Heart right ventricle (tissue), 16 donors: ENCODE measurements around the gene NR4A3. TPM values are rescaled to one million over a fixed set of nuclear protein-coding genes. Genes with fewer than 3 reads are reported as not detected.
A peak's percentile ranks its signal among the peaks of the same experiment; 100 is the strongest.

Experiments
- ATAC-seq, 8 donors: fragments of 200-7000 bp; cut with Tn5 transposase; one replicate each; pipeline ENCODE4 v1.9.1; 2020; ENCODE audit warnings: mild to moderate bottlenecking in 8 of 8, moderate library complexity in 8 of 8, moderate number of reproducible peaks in 1 of 8
- DNase-seq, 2 donors: peaks; one replicate each; pipeline ENCODE4 v3.0.0-alpha.2; 2020
- H3K27ac ChIP-seq, 10 donors: fragments of 200-600 bp; sonication (generic) in 2 of 10; one replicate each; pipeline versions ENCODE4 v1.5.0 to v1.8.0; 2020 to 2022; ENCODE audit warnings: mild to moderate bottlenecking in 3 of 10
- H3K27me3 ChIP-seq, 7 donors: fragments of 200-600 bp; one replicate each; pipeline ENCODE4 v1.8.0; 2021 to 2022; ENCODE audit warnings: mild to moderate bottlenecking in 2 of 7
- H3K36me3 ChIP-seq, 9 donors: fragments of 200-600 bp; sonication (generic) in 1 of 9; one replicate each; pipeline versions ENCODE4 v1.5.0 to v1.8.0; 2020 to 2022; ENCODE audit warnings: mild to moderate bottlenecking in 2 of 9
- H3K4me1 ChIP-seq, 9 donors: fragments of 200-600 bp; sonication (generic) in 1 of 9; one replicate each; pipeline versions ENCODE4 v1.5.0 to v1.8.0; 2020 to 2022; ENCODE audit warnings: mild to moderate bottlenecking in 4 of 9
- H3K4me3 ChIP-seq, 10 donors: fragments of 200-600 bp; sonication (generic) in 2 of 10; one replicate each; pipeline versions ENCODE4 v1.5.0 to v1.8.0; 2020 to 2022; ENCODE audit warnings: mild to moderate bottlenecking in 7 of 10, moderate library complexity in 2 of 10
- H3K9me3 ChIP-seq, 11 donors: fragments of 200-600 bp in 10 of 11; sonication (generic) in 2 of 11; one replicate each; pipeline versions ENCODE4 v1.5.0 to v1.8.0; 2013 to 2022; ENCODE audit warnings: mild to moderate bottlenecking in 2 of 11, control low read depth in 1 of 11, moderate library complexity in 1 of 11
- WGBS, 2 donors: extraction: QIAGEN DNeasy Blood & Tissue Kit; methylation state at CpG; one replicate each; pipeline ENCODE4 v1.1.7; 2013; ENCODE audit warnings: inconsistent platforms in 1 of 2; 5-methylcytosine and 5-hydroxymethylcytosine counted together
- intact Hi-C, 10 donors: fragments of 100-400 bp; cut with DNase I; formaldehyde crosslinking; loops; one replicate each; pipeline versions ENCODE4 v1.11.1 to v1.14.2; 2022
- polyA plus RNA-seq, 2 donors: library from polyadenylated mRNA; stranded (reverse); fragments of 200-250 nt; gene quantifications; one replicate each; pipeline ENCODE4 v1.2.3, GENCODE V29; 2013
- total RNA-seq, 10 donors: library from RNA; stranded (reverse); fragmentation: NEBNext Ultra II Directional in 3 of 10; extraction: Animal tissue kit (Norgen Biotek cat#: 25700) in 3 of 10; gene quantifications; one replicate each; pipeline versions ENCODE4 v1.2.1 to v1.2.4, GENCODE V29; 2021 to 2023
- TF ChIP-seq, protein P1 (sequence below), 9 donors: fragments of 200-600 bp; sonication (generic) in 2 of 9; IDR thresholded peaks; one replicate each; pipeline versions ENCODE4 v1.5.0 to v1.8.0; 2021 to 2022; ENCODE audit warnings: antibody characterized with exemption in 9 of 9, mild to moderate bottlenecking in 5 of 9, moderate library complexity in 1 of 9
- donor health status: Arrhythmogenic right ventricular cardiomyopathy.
- donor health status: ischemic (EF 13 %, LVEDD 7.1; RV severe dilation, severe dysfunction).
- donor health status: healthy with polysubstance abuse.
- donor health status: DM: no; HTN: yes; CAD: no.
- donor health status: DM: no; HTN: no; CAD: no.
- donor health status: ischemic (EF 25% LVEDD 6.9; RV normal size, moderate dysfunction).
- donor health status: ischemic (EF 25% LVEDD 5.7; RV mildly dilated, moderate dysfunction).
- donor health status: healthy.
- donor health status: DM: yes; HTN: yes; CAD: no.
- donor health status: Ischemic cardiomyopathy.
- donor health status: ischemic (EF 35%, LVEDD 5.7; RV mildly dilated, moderate dysfunction).
- donor health status: nonischemic (EF 11% LVEDD 7.7; RV severe dilation, severe dysfunction).
- donor health status: DM: yes; HTN: yes; CAD: no.
- donor health status: PGD.
- donor health status: ischemic (EF 29% LVEDD 5.4; RV normal size, mild dysfunction).
- donor health status: nonischemic (EF 23%, LVEDD 6.1; RV moderate dilation, normal function).

NR4A3 gene
- total and polyA plus RNA-seq, 12 donors: 2.6 to 148 (median 11.6) TPM

DNA sequence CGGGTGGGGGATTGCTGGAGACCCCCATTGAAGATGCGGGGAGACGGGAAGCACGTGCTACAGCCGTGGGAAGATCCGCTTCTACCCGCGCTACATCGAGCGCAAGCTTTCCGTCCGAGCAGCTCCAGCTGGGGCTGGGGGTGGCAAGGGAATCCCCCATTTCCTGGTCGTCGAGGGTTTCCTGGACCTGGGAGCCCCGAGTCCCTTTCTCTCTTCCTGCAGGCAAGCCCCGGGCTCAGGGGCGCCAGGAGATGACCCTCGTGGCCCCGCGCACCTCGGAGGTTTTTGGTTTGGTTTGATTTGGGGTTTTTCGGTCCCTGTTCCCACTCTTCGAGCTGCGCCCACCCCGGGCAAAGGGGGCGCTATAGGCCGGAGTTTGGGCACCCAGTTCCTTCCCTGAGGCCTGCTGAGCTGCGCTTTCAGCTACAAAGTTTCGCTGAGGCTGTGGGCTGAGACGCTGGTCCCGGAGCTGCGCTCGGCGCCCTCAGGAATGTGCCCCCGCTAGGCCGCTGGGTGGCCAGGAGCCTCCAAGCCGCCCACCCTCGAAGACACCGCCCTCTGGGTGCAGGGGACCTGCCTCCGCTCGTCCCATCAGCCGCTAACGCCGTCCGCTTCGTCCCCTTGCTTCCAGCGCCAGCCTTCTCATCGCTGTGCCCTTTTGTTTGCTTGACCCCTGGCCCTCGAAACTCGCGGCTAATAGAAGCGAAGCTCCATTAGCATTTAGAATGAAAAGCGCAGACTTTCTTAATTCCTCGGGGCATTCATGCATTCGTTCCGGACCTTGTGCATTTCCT is 2.9 kb downstream of the NR4A3 start:
- no peaks in the 10 kb centered on the region for H3K9me3 ChIP-seq
- ATAC-seq (no peak), DNase-seq (peak; percentile 28 to 44)
- WGBS, 2 donors: 27% methylated on average over 56 of the region's 56 CpGs
- intact Hi-C loops: loop anchor here in 7 of 10 donors (5.0 to 10.0 kb wide), 12 partner anchors 80 to 600 kb away; partner anchors contain the start of genes ERP44 (in 2 of the 7), INVS (in 2 of the 7), STX17 (in 2 of the 7) and ALG2 (in 1 of the 7)
- TF ChIP-seq, protein P1, sequence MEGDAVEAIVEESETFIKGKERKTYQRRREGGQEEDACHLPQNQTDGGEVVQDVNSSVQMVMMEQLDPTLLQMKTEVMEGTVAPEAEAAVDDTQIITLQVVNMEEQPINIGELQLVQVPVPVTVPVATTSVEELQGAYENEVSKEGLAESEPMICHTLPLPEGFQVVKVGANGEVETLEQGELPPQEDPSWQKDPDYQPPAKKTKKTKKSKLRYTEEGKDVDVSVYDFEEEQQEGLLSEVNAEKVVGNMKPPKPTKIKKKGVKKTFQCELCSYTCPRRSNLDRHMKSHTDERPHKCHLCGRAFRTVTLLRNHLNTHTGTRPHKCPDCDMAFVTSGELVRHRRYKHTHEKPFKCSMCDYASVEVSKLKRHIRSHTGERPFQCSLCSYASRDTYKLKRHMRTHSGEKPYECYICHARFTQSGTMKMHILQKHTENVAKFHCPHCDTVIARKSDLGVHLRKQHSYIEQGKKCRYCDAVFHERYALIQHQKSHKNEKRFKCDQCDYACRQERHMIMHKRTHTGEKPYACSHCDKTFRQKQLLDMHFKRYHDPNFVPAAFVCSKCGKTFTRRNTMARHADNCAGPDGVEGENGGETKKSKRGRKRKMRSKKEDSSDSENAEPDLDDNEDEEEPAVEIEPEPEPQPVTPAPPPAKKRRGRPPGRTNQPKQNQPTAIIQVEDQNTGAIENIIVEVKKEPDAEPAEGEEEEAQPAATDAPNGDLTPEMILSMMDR (IDR thresholded peaks at IDR 0.05): peak in 7 of 9 donors; percentile 35 to 58 (median 49)
- H3K4me3 ChIP-seq: peak overlapping the region; percentile 67 to 90 (median 82)
- H3K4me1 ChIP-seq: peaks cover 5 to 40% (median 29%) of the 10 kb centered on the region in 9 donors
- H3K27me3 ChIP-seq: peaks cover 0 to 75% (median 34%) of the 10 kb centered on the region in 7 donors
- peak overlapping the region in 3 of 10 donors; percentile 93 to 100 (median 99) for H3K27ac ChIP-seq
- H3K36me3 ChIP-seq: peaks cover 0 to 20% (median 3%) of the 10 kb centered on the region in 9 donors

DNA sequence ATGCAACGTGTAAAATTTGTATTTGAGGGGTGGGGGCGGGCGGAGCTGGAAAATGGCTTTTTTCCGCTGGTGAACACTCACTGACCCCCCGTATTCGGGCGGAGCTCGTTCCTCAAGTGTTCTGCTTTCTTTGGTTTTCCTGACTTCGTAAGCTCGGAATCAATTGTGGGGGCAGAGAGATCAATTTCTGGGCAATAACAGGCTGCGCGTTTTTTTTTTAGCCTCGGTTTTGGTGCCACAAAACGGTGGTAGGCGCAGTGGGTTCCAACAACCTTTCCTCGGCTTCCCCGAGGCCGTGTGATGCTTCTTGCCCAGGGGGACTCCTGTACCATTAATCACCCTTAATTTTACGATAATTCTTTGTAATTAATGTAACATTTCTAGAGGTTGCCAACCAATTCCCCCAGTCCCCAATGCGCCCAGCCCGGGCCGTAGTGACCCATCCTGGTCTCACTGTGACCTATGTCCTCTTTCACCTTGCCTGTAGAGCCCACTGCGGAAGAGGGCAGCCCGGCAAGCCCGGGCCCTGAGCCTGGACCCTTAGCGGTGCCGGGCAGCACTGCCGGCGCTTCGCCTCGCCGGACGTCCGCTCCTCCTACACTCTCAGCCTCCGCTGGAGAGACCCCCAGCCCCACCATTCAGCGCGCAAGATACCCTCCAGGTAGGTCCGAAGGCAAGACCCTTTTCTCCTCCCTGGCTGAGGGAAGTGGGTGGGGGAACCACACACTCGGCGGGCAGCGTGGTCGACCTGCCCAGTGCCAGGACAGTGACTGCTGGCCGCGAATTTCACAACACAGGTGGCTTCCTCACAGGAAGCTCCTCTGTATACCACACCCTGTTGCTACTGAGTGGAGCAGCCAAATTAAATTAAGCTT is 3.7 kb downstream of the NR4A3 start:
- ATAC-seq: no peak
- intact Hi-C loops: loop anchor here in 5 of 10 donors (10.0 kb wide), 7 partner anchors 79 to 601 kb away; partner anchors contain the start of genes ALG2 (in 1 of the 5), SEC61B (in 1 of the 5) and STX17 (in 1 of the 5)
- peak overlapping the region in 8 of 10 donors; percentile 75 to 90 (median 84) for H3K4me3 ChIP-seq
- WGBS, 2 donors: 56 to 58% methylated on average over 44 of the region's 44 CpGs
- H3K27me3 ChIP-seq: peaks cover 0 to 83% (median 34%) of the 10 kb centered on the region in 7 donors
- H3K36me3 ChIP-seq: peaks cover 0 to 27% (median 3%) of the 10 kb centered on the region in 9 donors
- no peak overlapping the region for H3K27ac ChIP-seq
- no peaks in the 10 kb centered on the region for H3K9me3 ChIP-seq
- no peak for DNase-seq
- TF ChIP-seq, protein P1 (IDR thresholded peaks at IDR 0.05): no peak
- H3K4me1 ChIP-seq: peaks cover 5 to 40% (median 26%) of the 10 kb centered on the region in 9 donors

DNA sequence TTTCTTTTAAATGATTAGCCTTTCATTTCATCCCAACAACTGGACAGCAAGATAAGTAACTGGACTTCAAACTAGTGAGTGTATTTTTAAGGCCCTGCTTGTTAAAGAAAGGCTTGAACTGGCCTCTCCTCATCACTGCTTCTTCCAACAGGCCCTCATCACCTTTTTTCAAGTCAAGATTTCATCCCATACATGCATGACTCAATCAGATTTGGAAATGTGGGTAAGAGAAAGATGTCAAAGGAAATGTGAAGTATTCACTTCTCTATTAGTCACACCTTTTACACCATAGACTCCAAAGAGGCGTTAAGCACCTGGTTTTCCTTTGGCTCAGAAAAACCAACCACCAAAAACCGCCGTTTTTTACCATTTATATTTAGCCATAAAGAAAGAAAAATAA is 4.9 kb downstream of the NR4A3 start:
- Histone ChIP-seq H3K9me3 (no peaks in the 10 kb centered on the region), H3K4me3 (no peak overlapping the region), H3K36me3 (peaks cover 0 to 27% (median 3%) of the 10 kb centered on the region in 9 donors), H3K27ac (no peak overlapping the region), H3K4me1 (peaks cover 5 to 40% (median 26%) of the 10 kb centered on the region in 9 donors), H3K27me3 (peaks cover 0 to 95% (median 34%) of the 10 kb centered on the region in 7 donors)
- WGBS, 2 donors: 94 to 96% methylated on average over 3 of the region's 3 CpGs
- DNase-seq: no peak
- intact Hi-C loops: loop anchor here in 5 of 10 donors (10.0 kb wide), 7 partner anchors 78 to 602 kb away; partner anchors contain the start of genes ALG2 (in 1 of the 5), SEC61B (in 1 of the 5) and STX17 (in 1 of the 5)
- TF ChIP-seq, protein P1 (IDR thresholded peaks at IDR 0.05): no peak
- ATAC-seq: no peak
